IMR-90 (cell line): ENCODE measurements around the gene TCF12. TPM values are rescaled to one million over a fixed set of nuclear protein-coding genes. Genes with fewer than 3 reads are reported as not detected.

Experiments used
- ATAC-seq: fragments of 200-7000 bp; cut with Tn5 transposase; 2 replicates; pipeline ENCODE4 v1.9.1; 2020; ENCODE audit warnings: low read depth, mild to moderate bottlenecking, moderate library complexity
- BruUV-seq: library from RNA; stranded (reverse); fragments of 400-500 nt; replicated peaks from 2 replicates; lab custom pipeline; 2021; lab: Mats Ljungman, UMichigan
- CTCF ChIA-PET: fragments of 300-600 bp; formaldehyde crosslinking; extraction: SDS; loops from one replicate; lab custom pipeline; 2021; ENCODE audit warnings: antibody characterized with exemption; lab: Yijun Ruan, JAX
- POLR2A ChIA-PET: fragments of 300-600 bp; sonication (Branson Sonifier 250); formaldehyde crosslinking; loops from one replicate; lab custom pipeline; 2022; ENCODE audit warnings: antibody characterized with exemption; ENCODE audit not compliant: unreplicated experiment; lab: Charles Lee
- DNase-seq: peaks from one replicate; pipeline ENCODE4 v3.0.0; 2013
- H2AFZ ChIP-seq: replicated peaks from 2 replicates; pipeline ENCODE3; 2013; ENCODE audit warnings: low read length, mild to moderate bottlenecking; ENCODE audit not compliant: poor library complexity
- H2AK5ac ChIP-seq: 2 replicates; pipeline ENCODE4 v1.6.1; 2013; ENCODE audit warnings: low read depth, low read length, inconsistent platforms
- H2AK9ac ChIP-seq: replicated peaks from 2 replicates; pipeline ENCODE3; 2013; ENCODE audit warnings: mild to moderate bottlenecking, low read depth, low read length, moderate library complexity; ENCODE audit not compliant: poor library complexity
- H2BK120ac ChIP-seq: 2 replicates; pipeline ENCODE4 v1.6.1; 2013; ENCODE audit warnings: low read depth, low read length, inconsistent platforms
- H2BK15ac ChIP-seq: 3 replicates; pipeline ENCODE4 v1.6.1; 2013; ENCODE audit warnings: low read depth, low read length, inconsistent platforms
- H2BK20ac ChIP-seq: 2 replicates; pipeline ENCODE4 v1.6.1; 2013; ENCODE audit warnings: low read depth, mild to moderate bottlenecking, inconsistent platforms, low read length, moderate library complexity
- H2BK5ac ChIP-seq: 2 replicates; pipeline ENCODE4 v1.6.1; 2013; ENCODE audit warnings: mild to moderate bottlenecking, low read depth, low read length, inconsistent platforms; ENCODE audit not compliant: poor library complexity, severe bottlenecking
- H3K14ac ChIP-seq: replicated peaks from 2 replicates; pipeline ENCODE4 v1.6.1; 2013; ENCODE audit warnings: low read depth, low read length, inconsistent platforms
- H3K18ac ChIP-seq: 2 replicates; pipeline ENCODE4 v1.6.1; 2013; ENCODE audit warnings: low read depth, low read length, control low read depth
- H3K23ac ChIP-seq: 2 replicates; pipeline ENCODE4 v1.6.1; 2013; ENCODE audit warnings: low read depth, low read length, inconsistent platforms
- H3K27ac ChIP-seq: 2 replicates; pipeline ENCODE4 v1.5.1; 2013; ENCODE audit warnings: mild to moderate bottlenecking, control low read depth, low read length; ENCODE audit not compliant: insufficient read depth
- H3K27me3 ChIP-seq: 2 replicates; pipeline ENCODE4 v1.6.1; 2013; ENCODE audit warnings: low read length; ENCODE audit not compliant: control insufficient read depth, insufficient read depth
- H3K36me3 ChIP-seq: 2 replicates; pipeline ENCODE4 v1.6.1; 2013; ENCODE audit warnings: low read length, mixed read lengths; ENCODE audit not compliant: control insufficient read depth, insufficient read depth
- H3K4ac ChIP-seq: 2 replicates; pipeline ENCODE4 v1.6.1; 2013; ENCODE audit warnings: low read depth, low read length, inconsistent platforms
- H3K4me1 ChIP-seq: 2 replicates; pipeline ENCODE4 v1.6.1; 2013; ENCODE audit warnings: low read length, mixed read lengths; ENCODE audit not compliant: control insufficient read depth, insufficient read depth
- H3K4me2 ChIP-seq: 2 replicates; pipeline ENCODE4 v1.6.1; 2013; ENCODE audit warnings: low read depth, mild to moderate bottlenecking, control low read depth, low read length, moderate library complexity
- H3K4me3 ChIP-seq: 2 replicates; pipeline ENCODE4 v1.5.1; 2013; ENCODE audit warnings: low read depth, mild to moderate bottlenecking, control low read depth, low read length, moderate library complexity; ENCODE audit not compliant: insufficient read depth
- H3K56ac ChIP-seq: 2 replicates; pipeline ENCODE4 v1.6.1; 2013; ENCODE audit warnings: low read length, inconsistent platforms; ENCODE audit not compliant: insufficient read depth; ENCODE audit errors: extremely low read depth
- H3K79me1 ChIP-seq, 2 experiments: 2 replicates each; pipeline ENCODE4 v1.6.1; 2013; ENCODE audit warnings: low read length in 2 of 2, inconsistent platforms in 1 of 2, low read depth in 1 of 2
- H3K9ac ChIP-seq: 2 replicates; pipeline ENCODE4 v1.6.1; 2013; ENCODE audit warnings: low read depth, low read length, control low read depth
- H3K9me1 ChIP-seq: 2 replicates; pipeline ENCODE4 v1.6.1; 2013; ENCODE audit warnings: low read length, inconsistent platforms; ENCODE audit not compliant: insufficient read depth
- H3K9me3 ChIP-seq: 2 replicates; pipeline ENCODE4 v1.6.1; 2013; ENCODE audit warnings: low read length; ENCODE audit not compliant: control insufficient read depth, insufficient read depth
- H4K20me1 ChIP-seq: 2 replicates; pipeline ENCODE4 v1.6.1; 2013; ENCODE audit warnings: low read length, inconsistent platforms; ENCODE audit not compliant: insufficient read depth
- H4K5ac ChIP-seq: 2 replicates; pipeline ENCODE4 v1.6.1; 2013; ENCODE audit warnings: mild to moderate bottlenecking, low read depth, low read length, control low read depth
- H4K8ac ChIP-seq, 2 experiments: 2 replicates each; pipeline ENCODE4 v1.6.1; 2013; ENCODE audit warnings: low read depth in 2 of 2, low read length in 2 of 2, control low read depth in 1 of 2, inconsistent platforms in 1 of 2
- H4K91ac ChIP-seq: 2 replicates; pipeline ENCODE4 v1.6.1; 2013; ENCODE audit warnings: low read depth, low read length, inconsistent platforms; ENCODE audit not compliant: insufficient read depth
- BHLHE40 ChIP-seq: fragments of 150-350 bp; IDR thresholded peaks from 2 replicates; pipeline ENCODE4 v1.6.1; 2016; ENCODE audit warnings: mild to moderate bottlenecking, low read depth, low read length
- CEBPB ChIP-seq: IDR thresholded peaks from 2 replicates; pipeline ENCODE4 v1.6.1; 2012; ENCODE audit warnings: low read depth, low read length, improper control_type of control experiment
- CHD1 ChIP-seq: IDR thresholded peaks from 2 replicates; pipeline ENCODE4 v1.6.1; 2012; ENCODE audit warnings: low read depth, low read length, improper control_type of control experiment
- FOS ChIP-seq: fragments of 150-350 bp; IDR thresholded peaks from 2 replicates; pipeline ENCODE4 v1.6.1; 2016; ENCODE audit warnings: low read depth, low read length
- MAFK ChIP-seq: IDR thresholded peaks from 2 replicates; pipeline ENCODE4 v1.6.1; 2012; ENCODE audit warnings: low read depth, low read length, improper control_type of control experiment
- MAZ ChIP-seq: IDR thresholded peaks from 2 replicates; pipeline ENCODE4 v1.6.1; 2012; ENCODE audit warnings: low read depth, mild to moderate bottlenecking, low read length, improper control_type of control experiment, moderate library complexity, borderline replicate concordance
- MXI1 ChIP-seq: IDR thresholded peaks from 2 replicates; pipeline ENCODE4 v1.6.1; 2012; ENCODE audit warnings: low read depth, mild to moderate bottlenecking, low read length, moderate library complexity, borderline replicate concordance
- NFE2L2 ChIP-seq: fragments of 150-350 bp; IDR thresholded peaks from 2 replicates; pipeline ENCODE4 v1.6.1; 2016; ENCODE audit warnings: low read depth, mild to moderate bottlenecking, low read length
- POLR2A ChIP-seq: IDR thresholded peaks from 2 replicates; pipeline ENCODE4 v1.6.1; 2012; ENCODE audit warnings: mild to moderate bottlenecking, low read depth, low read length
- RAD21 ChIP-seq: IDR thresholded peaks from 2 replicates; pipeline ENCODE4 v1.6.1; 2012; ENCODE audit warnings: low read length, improper control_type of control experiment
- RCOR1 ChIP-seq: IDR thresholded peaks from 2 replicates; pipeline ENCODE4 v1.6.1; 2012; ENCODE audit warnings: mild to moderate bottlenecking, low read length, improper control_type of control experiment; ENCODE audit not compliant: insufficient replicate concordance
- RFX5 ChIP-seq: IDR thresholded peaks from 2 replicates; pipeline ENCODE4 v1.8.0; 2012; ENCODE audit warnings: low read depth, mild to moderate bottlenecking, low read length, moderate library complexity
- SMC3 ChIP-seq: fragments of 150-350 bp; IDR thresholded peaks from 2 replicates; pipeline ENCODE4 v1.6.1; 2016; ENCODE audit warnings: low read depth, mild to moderate bottlenecking, antibody characterized with exemption, low read length, moderate library complexity
- WGBS, 2 experiments: methylation state at CpG; one replicate each; pipeline versions ENCODE4 v1.1.5 to v1.1.7; 2013; ENCODE audit warnings: missing lambda C conversion rate in 2 of 2; ENCODE audit not compliant: insufficient read length in 1 of 2; ENCODE audit errors: extremely low coverage in 2 of 2; 5-methylcytosine and 5-hydroxymethylcytosine counted together
- dilution Hi-C: fragments of 300-500 bp; cut with HindIII; formaldehyde crosslinking; loops from one replicate; pipeline ENCODE4 v1.14.3; 2018; ENCODE audit warnings: low sequenced_read_pairs; ENCODE audit not compliant: unreplicated experiment
- in situ Hi-C: fragments of 300-500 bp; cut with MboI; formaldehyde crosslinking; loops from 3 replicates; pipeline ENCODE4 v1.14.3; 2019; ENCODE audit warnings: low sequenced_read_pairs, inconsistent platforms, mixed read lengths
- intact Hi-C: fragments of 100-400 bp; cut with micrococcal nuclease; formaldehyde crosslinking; loops from 2 replicates; pipeline ENCODE4 v1.10.0; 2022
- polyA plus RNA-seq, 3 experiments: library from polyadenylated mRNA; depleted of rRNA; stranded (reverse); fragments of >200 nt; gene quantifications; 2 replicates each; pipeline ENCODE4 v1.2.3, GENCODE V29; 2012; ENCODE audit warnings: low replicate concordance in 1 of 3
- total RNA-seq: library from RNA; depleted of rRNA; stranded (reverse); fragments of >200 nt; gene quantifications from 2 replicates; pipeline ENCODE4 v1.2.3, GENCODE V29; 2012
- TF ChIP-seq, protein P1 (sequence below): conservative IDR thresholded peaks from 2 replicates; pipeline ENCODE4 v1.5.1; 2012; ENCODE audit warnings: mild to moderate bottlenecking, low read depth, low read length, improper control_type of control experiment
- TF ChIP-seq, protein P2 (sequence below): fragments of 150-350 bp; IDR thresholded peaks from 2 replicates; pipeline ENCODE4 v1.6.1; 2016; ENCODE audit warnings: low read depth, mild to moderate bottlenecking, low read length, moderate library complexity, borderline replicate concordance
- TF ChIP-seq, protein P3 (sequence below): fragments of 150-350 bp; IDR thresholded peaks from 2 replicates; pipeline ENCODE4 v1.6.1; 2017; ENCODE audit warnings: mild to moderate bottlenecking, antibody characterized with exemption, low read length, low read depth

TCF12 gene
- total and polyA plus RNA-seq, 2 of the 4 experiments (the other 2 are of a cell fraction), result 79.4 to 160 TPM

GRCh38 chr15:57053470-57053869 is 135.0 kb downstream of the TCF12 start:
- Histone ChIP-seq H3K4me2 (peak overlapping the region; percentile 22; the same call in 1 of the 2 replicates), H3K9me3 (no peaks in the 10 kb centered on the region), H2BK15ac (no peak overlapping the region), H3K27me3 (no peaks in the 10 kb centered on the region), H3K23ac (no peak overlapping the region), H2BK120ac (no peak overlapping the region), H3K9me1 (no peaks in the 10 kb centered on the region; the same call in 1 of the 2 replicates), H3K9ac (no peak overlapping the region), H3K79me1 (peaks cover 29 to 61% of the 10 kb centered on the region in 2 experiments), H3K14ac (no peak overlapping the region), H2AK9ac (no peak overlapping the region), H3K4me3 (no peak overlapping the region), H2AFZ (no peak overlapping the region), H3K4ac (0 out of 2 replicates have a peak overlapping the region, but pooled peaks have one; percentile 13), H2AK5ac (no peak overlapping the region), H3K27ac (no peak overlapping the region), H3K18ac (no peak overlapping the region), H4K8ac (no peak overlapping the region), H4K91ac (no peak overlapping the region), H2BK20ac (no peak overlapping the region), H3K56ac (no peak overlapping the region), H2BK5ac (peak overlapping the region; percentile 38), H3K4me1 (peaks cover 18% of the 10 kb centered on the region), H4K20me1 (peaks cover 33% of the 10 kb centered on the region), H4K5ac (no peak overlapping the region), H3K36me3 (no peaks in the 10 kb centered on the region)
- dilution Hi-C loops (no loop called here), in situ Hi-C loops (no loop called here), intact Hi-C loops (no loop called here)
- CTCF ChIA-PET, result no interaction called here
- BruUV-seq, result no TSS peak
- no peak for DNase-seq
- POLR2A ChIA-PET, result no interaction called here
- TF ChIP-seq RCOR1 (no peak), SMC3 (no peak), NFE2L2 (no peak), MAZ (no peak), BHLHE40 (no peak), CHD1 (no peak), RAD21 (no peak), FOS (no peak), POLR2A (no peak), MAFK (no peak), MXI1 (no peak), RFX5 (no peak), CEBPB (no peak)
- TF ChIP-seq, protein P1, sequence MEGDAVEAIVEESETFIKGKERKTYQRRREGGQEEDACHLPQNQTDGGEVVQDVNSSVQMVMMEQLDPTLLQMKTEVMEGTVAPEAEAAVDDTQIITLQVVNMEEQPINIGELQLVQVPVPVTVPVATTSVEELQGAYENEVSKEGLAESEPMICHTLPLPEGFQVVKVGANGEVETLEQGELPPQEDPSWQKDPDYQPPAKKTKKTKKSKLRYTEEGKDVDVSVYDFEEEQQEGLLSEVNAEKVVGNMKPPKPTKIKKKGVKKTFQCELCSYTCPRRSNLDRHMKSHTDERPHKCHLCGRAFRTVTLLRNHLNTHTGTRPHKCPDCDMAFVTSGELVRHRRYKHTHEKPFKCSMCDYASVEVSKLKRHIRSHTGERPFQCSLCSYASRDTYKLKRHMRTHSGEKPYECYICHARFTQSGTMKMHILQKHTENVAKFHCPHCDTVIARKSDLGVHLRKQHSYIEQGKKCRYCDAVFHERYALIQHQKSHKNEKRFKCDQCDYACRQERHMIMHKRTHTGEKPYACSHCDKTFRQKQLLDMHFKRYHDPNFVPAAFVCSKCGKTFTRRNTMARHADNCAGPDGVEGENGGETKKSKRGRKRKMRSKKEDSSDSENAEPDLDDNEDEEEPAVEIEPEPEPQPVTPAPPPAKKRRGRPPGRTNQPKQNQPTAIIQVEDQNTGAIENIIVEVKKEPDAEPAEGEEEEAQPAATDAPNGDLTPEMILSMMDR, result no peak
- TF ChIP-seq, protein P2, sequence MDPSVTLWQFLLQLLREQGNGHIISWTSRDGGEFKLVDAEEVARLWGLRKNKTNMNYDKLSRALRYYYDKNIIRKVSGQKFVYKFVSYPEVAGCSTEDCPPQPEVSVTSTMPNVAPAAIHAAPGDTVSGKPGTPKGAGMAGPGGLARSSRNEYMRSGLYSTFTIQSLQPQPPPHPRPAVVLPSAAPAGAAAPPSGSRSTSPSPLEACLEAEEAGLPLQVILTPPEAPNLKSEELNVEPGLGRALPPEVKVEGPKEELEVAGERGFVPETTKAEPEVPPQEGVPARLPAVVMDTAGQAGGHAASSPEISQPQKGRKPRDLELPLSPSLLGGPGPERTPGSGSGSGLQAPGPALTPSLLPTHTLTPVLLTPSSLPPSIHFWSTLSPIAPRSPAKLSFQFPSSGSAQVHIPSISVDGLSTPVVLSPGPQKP, result no peak
- TF ChIP-seq, protein P3, sequence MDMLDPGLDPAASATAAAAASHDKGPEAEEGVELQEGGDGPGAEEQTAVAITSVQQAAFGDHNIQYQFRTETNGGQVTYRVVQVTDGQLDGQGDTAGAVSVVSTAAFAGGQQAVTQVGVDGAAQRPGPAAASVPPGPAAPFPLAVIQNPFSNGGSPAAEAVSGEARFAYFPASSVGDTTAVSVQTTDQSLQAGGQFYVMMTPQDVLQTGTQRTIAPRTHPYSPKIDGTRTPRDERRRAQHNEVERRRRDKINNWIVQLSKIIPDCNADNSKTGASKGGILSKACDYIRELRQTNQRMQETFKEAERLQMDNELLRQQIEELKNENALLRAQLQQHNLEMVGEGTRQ, result no peak
- no peak for ATAC-seq
- 85% methylated on average over 2 of the region's 4 CpGs; no CpG with 5 or more reads in 1 of the 2 experiments for WGBS, 2 experiments
